Measurements from ENCODE around the gene UBR4.

DNA sequence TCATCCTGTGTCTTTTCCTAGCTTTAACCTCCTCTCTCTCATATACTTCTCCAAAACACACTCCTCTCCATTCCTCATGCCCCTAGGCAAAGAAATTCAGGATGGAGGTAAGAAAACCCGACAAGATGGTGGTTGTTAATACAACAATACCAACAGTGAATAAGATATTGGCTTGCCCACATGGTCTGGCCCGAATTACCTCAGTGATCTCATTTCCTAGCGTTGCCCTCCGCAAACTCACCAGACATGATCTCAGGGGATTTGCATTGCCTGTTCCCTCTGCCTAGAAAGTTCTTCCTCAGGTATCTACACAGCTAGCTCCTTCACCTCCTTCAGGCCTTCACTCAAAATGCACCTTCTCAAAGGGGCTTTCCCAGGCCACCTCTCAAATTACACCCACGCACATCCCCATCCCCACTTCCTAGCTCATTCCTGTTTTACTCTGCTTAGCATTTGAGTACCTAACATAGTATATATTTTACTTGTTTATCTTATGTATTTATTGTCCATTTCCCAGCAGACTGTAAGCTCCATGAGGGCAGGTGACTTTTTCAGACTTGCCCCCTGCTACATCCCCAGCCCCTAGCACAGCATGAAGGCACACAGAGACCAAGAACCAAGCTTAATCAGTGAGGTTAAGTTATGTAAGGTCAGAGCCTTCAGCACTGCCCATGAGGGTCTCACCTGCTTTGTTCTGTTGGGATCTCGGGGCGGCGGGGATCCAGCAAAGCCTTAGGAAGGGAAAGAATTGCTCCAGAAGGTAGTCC lies 10.2 kb upstream of the UBR4 start:
- TF ChIP-seq, protein P1, sequence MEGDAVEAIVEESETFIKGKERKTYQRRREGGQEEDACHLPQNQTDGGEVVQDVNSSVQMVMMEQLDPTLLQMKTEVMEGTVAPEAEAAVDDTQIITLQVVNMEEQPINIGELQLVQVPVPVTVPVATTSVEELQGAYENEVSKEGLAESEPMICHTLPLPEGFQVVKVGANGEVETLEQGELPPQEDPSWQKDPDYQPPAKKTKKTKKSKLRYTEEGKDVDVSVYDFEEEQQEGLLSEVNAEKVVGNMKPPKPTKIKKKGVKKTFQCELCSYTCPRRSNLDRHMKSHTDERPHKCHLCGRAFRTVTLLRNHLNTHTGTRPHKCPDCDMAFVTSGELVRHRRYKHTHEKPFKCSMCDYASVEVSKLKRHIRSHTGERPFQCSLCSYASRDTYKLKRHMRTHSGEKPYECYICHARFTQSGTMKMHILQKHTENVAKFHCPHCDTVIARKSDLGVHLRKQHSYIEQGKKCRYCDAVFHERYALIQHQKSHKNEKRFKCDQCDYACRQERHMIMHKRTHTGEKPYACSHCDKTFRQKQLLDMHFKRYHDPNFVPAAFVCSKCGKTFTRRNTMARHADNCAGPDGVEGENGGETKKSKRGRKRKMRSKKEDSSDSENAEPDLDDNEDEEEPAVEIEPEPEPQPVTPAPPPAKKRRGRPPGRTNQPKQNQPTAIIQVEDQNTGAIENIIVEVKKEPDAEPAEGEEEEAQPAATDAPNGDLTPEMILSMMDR (IDR thresholded peaks at IDR 0.05) = no peak
- TF ChIP-seq POLR2A (IDR thresholded peaks at IDR 0.05) = no peak
